GM12874 (cell line): Measurements from ENCODE around the gene SORCS2.

ENCODE experiments used
- TF ChIP-seq, protein P1 (sequence below): IDR thresholded peaks from 2 replicates; pipeline ENCODE4 v1.5.1; 2011; ENCODE audit warnings: low read depth, mild to moderate bottlenecking, control low read depth, low read length, moderate library complexity; ENCODE audit not compliant: insufficient read depth

The SORCS2 gene

DNA sequence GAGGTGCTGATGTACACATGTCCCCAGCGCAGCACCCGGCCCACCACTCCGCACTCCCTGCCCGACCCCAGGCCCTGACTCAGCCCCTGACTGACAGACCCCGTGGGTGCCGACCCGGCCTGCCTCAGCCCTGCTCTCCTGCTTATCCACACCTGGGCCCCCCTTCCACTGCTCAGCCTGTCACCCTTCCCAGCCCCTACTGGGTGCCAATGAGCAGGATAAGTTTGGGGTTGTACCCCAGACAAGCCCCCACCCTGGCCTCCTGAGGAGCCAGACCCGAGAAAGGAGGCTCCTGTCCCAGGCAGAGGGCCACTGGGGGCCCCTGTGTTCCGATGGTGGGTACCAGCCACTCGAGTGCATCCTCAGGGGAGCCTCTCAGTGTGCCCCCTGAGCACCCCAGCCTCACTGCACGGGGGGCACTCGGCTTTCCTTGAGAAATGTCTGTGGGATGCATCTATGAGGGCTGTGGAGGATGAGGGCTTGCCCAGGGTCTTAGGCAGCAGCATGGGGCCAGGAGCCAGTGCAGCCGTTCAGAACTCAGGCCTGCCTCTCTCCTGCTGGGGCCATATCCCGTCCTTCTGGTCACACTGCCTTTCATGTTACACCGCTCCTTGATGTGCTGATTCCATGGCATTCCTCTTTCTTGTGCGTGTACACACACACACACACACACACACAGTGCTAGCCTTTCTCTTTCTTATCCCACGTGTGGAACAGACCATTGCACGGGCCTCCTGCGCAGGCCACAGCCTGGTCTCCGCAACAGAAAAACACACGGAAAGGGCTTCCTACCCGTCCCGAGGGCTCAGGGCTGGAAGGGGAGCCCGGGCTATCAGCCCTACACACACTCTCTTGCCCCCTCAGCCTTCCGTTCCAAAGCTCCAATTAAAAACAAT, 462.5 kb downstream of the SORCS2 start:
- TF ChIP-seq, protein P1, sequence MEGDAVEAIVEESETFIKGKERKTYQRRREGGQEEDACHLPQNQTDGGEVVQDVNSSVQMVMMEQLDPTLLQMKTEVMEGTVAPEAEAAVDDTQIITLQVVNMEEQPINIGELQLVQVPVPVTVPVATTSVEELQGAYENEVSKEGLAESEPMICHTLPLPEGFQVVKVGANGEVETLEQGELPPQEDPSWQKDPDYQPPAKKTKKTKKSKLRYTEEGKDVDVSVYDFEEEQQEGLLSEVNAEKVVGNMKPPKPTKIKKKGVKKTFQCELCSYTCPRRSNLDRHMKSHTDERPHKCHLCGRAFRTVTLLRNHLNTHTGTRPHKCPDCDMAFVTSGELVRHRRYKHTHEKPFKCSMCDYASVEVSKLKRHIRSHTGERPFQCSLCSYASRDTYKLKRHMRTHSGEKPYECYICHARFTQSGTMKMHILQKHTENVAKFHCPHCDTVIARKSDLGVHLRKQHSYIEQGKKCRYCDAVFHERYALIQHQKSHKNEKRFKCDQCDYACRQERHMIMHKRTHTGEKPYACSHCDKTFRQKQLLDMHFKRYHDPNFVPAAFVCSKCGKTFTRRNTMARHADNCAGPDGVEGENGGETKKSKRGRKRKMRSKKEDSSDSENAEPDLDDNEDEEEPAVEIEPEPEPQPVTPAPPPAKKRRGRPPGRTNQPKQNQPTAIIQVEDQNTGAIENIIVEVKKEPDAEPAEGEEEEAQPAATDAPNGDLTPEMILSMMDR = no peak

DNA sequence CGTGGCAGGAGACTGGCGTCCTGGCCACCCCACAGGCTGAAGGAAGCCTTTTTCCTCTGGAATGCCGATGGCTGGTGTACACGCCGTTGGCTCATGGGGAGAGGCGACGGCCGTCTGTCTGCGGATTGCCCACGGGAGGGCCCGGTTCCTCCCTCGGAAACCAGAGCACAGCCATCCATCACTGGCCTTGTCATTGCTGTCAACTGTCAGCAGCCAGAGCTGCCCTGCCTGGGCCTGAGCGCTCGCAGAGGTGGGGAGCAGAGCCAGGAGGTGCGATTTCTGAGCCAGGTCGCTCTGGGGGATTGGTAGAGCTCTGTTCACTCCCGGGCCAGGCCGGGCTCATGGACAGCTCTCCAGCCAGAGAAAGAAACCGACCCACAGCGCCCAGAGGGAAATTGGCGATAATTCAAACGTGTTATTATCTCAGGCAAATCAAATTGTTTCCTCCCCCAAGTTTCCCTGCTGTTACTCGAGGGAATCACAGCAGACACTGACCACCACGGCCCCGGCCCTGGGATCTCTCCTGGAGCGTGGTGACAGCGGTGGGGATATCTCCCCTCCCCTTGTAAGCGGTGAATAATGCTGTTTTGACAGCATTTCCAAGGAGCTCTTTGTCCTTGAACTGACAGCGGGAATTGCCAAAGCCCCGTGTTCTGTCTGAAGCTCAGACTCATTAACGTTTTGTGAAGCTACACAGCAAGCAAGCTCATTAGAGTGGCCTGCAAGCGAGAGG, 463.3 kb downstream of the SORCS2 start:
- TF ChIP-seq, protein P1 = no peak

DNA sequence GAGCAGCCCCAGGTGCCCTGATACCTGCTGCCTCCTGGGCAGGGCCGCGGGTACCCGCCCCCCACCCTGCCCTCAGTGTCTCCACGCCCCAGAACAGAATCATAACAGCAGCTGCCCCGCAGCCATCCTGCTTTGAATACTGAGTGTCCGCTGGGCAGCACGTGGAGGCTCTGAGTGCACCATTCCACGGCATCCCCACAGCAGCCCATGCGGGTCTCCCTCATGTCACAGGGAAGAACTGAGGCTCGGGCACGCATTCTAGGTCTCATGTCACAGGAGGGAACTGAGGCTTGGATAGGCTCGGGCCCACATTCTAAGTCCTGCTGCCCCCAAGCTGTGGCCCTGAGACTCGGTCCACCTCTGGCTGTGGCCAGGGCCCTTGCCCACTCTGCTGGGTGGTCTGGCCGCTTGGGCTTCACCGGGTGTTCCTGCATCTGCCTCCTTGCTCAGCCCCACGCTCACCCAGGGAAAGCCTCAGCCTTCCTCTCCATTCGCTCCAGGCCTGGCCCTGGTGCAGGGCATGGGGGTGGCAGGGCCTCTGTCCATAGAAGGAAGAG, 464.0 kb downstream of the SORCS2 start:
- TF ChIP-seq, protein P1 = no peak

DNA sequence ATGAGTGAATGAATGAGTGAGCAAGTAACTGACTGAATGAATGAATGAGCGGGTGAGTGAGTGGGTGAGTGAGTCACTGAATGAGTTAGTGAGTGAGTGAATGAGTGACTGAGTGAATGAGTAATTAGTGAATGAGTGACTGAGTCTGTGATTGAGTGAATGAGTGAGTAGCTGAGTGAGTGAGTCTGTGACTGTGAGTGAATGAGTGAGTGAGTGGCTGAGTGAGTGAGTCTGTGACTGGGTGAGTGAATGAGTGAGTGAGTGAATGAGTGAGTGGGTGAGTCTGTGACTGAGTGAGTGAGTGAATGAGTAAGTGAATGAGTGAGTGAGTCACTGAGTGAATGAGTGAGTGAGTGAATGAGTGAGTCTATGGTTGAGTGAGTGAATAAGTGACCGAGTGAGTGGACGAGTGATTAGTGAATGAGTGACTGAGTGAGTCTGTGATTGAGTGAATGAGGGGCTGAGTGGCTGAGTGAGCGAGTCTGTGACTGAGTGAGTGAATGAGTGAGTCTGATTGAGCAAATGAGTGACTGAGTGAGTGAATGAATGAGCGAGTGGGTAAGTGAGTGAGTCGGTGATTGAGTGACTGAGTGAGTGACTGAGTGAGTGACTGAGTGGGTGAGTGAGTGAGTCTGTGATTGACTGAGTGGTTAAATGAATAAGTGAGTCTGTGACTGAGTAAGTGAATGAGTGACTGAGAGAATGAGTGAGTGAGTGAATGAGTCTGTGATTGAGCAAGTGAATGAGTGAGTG, 465.4 kb downstream of the SORCS2 start:
- TF ChIP-seq, protein P1 = no peak

DNA sequence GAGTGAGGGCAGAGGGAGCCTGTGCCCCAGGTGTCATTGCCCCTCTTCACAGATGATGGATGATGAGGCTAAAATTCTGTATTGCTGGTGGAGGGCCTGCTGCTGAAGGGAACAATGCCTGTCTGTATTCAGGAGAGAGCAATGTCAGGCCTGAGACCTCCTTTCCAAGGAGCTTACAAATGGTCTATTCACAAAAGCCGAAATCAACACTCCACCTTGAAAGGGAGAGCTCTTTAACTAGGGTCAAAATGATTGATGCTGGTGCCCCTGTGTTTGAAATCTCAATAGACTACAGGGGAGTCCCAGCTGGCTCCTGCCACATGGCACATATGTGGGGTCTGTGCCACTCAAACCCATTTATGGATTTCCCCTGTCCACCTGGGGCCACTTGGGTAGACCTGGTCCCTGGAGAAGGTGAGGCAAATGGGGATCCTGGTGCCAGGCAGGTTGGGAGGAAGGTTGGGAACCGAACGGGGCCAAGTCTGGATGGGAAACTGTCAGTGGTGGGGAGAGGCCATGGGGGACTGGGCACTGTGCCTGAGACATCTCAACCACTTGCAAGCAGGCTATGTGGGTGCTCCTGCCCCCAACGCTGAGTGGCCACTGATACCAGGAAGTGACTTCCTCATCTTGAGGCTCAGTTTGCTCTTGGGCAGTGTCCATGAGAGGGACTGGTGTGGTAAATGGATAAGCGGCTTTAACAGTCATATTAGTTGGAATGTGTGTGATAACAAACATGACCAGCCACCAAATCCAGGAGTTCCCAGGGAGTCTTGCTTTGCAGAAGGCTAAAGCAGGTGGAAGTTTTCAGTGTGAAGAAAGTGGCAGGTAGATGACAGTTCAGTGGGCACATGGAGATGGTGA, 466.2 kb downstream of the SORCS2 start:
- TF ChIP-seq, protein P1 = no peak

DNA sequence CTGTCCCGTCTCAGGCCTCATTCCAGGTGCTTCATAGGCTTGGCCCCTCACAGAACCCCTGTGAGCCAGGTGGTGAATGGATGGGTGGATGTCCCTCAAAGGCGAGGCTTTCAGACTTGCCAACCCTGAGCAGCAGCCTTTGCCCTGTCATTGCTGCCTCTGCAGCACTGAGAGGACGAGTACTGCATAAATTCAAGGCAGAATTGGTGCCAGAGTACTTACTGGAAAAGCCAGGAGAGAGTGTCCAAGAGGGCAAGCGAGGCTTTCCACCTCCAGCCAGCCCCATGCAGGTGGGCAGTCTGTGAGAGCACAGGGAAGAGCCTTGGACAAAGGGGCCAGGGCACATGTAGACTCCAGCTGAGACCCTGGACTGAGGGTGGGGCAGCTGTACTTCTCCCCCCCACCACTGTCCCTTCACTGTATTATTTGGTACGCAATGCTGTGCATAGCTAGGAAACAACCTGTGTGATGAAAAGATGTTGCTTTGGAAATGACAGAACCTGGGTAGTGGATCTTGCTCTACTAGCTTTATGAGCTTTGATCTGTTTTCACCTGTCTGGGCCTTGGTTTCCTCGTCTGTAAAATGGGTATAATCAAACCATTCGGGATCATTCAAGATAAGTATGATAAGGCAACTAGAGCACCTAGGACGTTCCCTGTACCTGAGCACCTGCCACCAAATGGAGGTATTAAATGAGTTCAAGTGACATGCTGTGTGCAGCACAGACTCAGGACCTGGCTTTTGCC, 467.3 kb downstream of the SORCS2 start:
- TF ChIP-seq, protein P1 = no peak
